Parathyroid adenoma (tissue), 2 donors: ENCODE measurements around the gene FLAD1.

Experiments
- H2AFZ ChIP-seq: fragments of 300-600 bp; sonication (generic); one replicate; pipeline ENCODE4 v1.7.0; 2017; ENCODE audit warnings: antibody characterized with exemption, mild to moderate bottlenecking
- H3K27ac ChIP-seq: fragments of 300-600 bp; sonication (generic); one replicate; pipeline ENCODE4 v1.7.0; 2017
- H3K27me3 ChIP-seq: fragments of 300-600 bp; sonication (generic); one replicate; pipeline ENCODE4 v1.7.0; 2017; ENCODE audit warnings: low read length; ENCODE audit not compliant: control insufficient read depth, insufficient read depth
- H3K36me3 ChIP-seq: fragments of 300-600 bp; sonication (generic); one replicate; pipeline ENCODE4 v1.7.0; 2017; ENCODE audit warnings: low read length; ENCODE audit not compliant: control insufficient read depth, insufficient read depth
- H3K4me1 ChIP-seq: fragments of 300-600 bp; sonication (generic); one replicate; pipeline ENCODE4 v1.7.0; 2017; ENCODE audit warnings: control low read depth
- H3K4me2 ChIP-seq: fragments of 300-600 bp; sonication (generic); one replicate; pipeline ENCODE4 v1.7.0; 2017; ENCODE audit warnings: low read length
- H3K4me3 ChIP-seq: fragments of 300-600 bp; sonication (generic); one replicate; pipeline ENCODE4 v1.7.0; 2017; ENCODE audit warnings: low read depth, low read length
- H3K79me2 ChIP-seq: fragments of 300-600 bp; sonication (generic); one replicate; pipeline ENCODE4 v1.7.0; 2017; ENCODE audit warnings: control low read depth
- H3K9ac ChIP-seq: fragments of 300-600 bp; sonication (generic); one replicate; pipeline ENCODE4 v1.7.0; 2017; ENCODE audit warnings: mild to moderate bottlenecking
- H3K9me3 ChIP-seq: fragments of 300-600 bp; sonication (generic); one replicate; pipeline ENCODE4 v1.7.0; 2017; ENCODE audit warnings: low read length; ENCODE audit not compliant: control insufficient read depth
- TF ChIP-seq, protein P1 (sequence below): fragments of 300-600 bp; sonication (generic); IDR thresholded peaks from one replicate; pipeline ENCODE4 v1.7.0; 2017; ENCODE audit warnings: antibody characterized with exemption, mild to moderate bottlenecking
- donor health status: primary hyperparathyroidism.

Gene FLAD1

DNA sequence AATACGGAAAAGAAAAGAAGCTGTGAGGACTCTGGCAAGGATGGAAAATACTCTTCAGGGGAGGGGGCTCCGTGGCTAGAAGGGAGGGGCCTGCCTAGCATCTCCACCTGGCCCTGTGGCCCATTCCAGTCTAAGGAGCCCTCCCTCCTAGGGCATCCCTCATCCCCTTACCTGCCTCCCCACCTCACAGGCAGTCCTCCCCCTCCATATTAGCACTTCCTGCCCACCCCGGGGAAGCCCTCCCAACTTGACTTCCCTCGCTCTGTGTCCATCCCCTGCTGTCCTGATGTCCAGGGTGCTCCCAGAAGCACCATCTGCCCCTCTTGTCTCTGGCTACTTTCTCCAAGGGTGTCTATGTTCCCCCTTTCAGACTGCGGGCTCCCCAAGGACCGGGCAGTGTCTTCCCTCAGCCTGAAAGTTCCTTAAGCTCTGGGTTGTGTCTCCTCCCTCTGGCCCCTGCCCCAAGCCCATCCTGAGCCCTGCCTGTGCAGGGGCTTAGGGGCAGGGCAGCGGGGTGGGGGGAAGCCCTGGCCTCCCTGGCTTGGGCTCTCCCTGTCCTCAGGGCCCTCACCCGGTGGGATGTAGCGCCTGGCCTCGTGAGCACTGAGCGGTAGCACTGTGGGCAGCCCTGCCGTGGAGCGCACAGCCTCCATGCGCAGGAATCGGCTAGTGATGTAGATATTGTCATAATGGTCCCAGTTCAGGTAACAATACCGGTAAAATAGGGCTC is 46.5 kb downstream of the FLAD1 start:
- Histone ChIP-seq H3K4me1 (no peaks in the 10 kb centered on the region), H2AFZ (no peak overlapping the region), H3K36me3 (no peaks in the 10 kb centered on the region), H3K4me2 (no peak overlapping the region), H3K27ac (no peak overlapping the region), H3K9ac (no peak overlapping the region), H3K4me3 (no peak overlapping the region), H3K27me3 (no peaks in the 10 kb centered on the region), H3K79me2 (no peaks in the 10 kb centered on the region), H3K9me3 (no peaks in the 10 kb centered on the region)
- TF ChIP-seq, protein P1, sequence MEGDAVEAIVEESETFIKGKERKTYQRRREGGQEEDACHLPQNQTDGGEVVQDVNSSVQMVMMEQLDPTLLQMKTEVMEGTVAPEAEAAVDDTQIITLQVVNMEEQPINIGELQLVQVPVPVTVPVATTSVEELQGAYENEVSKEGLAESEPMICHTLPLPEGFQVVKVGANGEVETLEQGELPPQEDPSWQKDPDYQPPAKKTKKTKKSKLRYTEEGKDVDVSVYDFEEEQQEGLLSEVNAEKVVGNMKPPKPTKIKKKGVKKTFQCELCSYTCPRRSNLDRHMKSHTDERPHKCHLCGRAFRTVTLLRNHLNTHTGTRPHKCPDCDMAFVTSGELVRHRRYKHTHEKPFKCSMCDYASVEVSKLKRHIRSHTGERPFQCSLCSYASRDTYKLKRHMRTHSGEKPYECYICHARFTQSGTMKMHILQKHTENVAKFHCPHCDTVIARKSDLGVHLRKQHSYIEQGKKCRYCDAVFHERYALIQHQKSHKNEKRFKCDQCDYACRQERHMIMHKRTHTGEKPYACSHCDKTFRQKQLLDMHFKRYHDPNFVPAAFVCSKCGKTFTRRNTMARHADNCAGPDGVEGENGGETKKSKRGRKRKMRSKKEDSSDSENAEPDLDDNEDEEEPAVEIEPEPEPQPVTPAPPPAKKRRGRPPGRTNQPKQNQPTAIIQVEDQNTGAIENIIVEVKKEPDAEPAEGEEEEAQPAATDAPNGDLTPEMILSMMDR = no peak

- Histone ChIP-seq H3K9ac (no peak overlapping the region), H3K9me3 (no peaks in the 10 kb centered on the region), H2AFZ (no peak overlapping the region), H3K27me3 (no peaks in the 10 kb centered on the region), H3K27ac (no peak overlapping the region), H3K36me3 (no peaks in the 10 kb centered on the region), H3K4me3 (no peak overlapping the region), H3K4me1 (no peaks in the 10 kb centered on the region), H3K4me2 (no peak overlapping the region), H3K79me2 (no peaks in the 10 kb centered on the region)
- TF ChIP-seq, protein P1 = no peak
Observed at GRCh38 chr1:155030243-155030795, 47.2 kb downstream of the FLAD1 start.

GRCh38 chr1:155030899-155031298 is 47.8 kb downstream of the FLAD1 start:
- H3K27ac ChIP-seq = no peak overlapping the region
- no peak overlapping the region for H3K4me3 ChIP-seq
- H3K4me2 ChIP-seq = no peak overlapping the region
- H2AFZ ChIP-seq = no peak overlapping the region
- H3K4me1 ChIP-seq = no peaks in the 10 kb centered on the region
- no peaks in the 10 kb centered on the region for H3K79me2 ChIP-seq
- H3K9ac ChIP-seq = no peak overlapping the region
- H3K27me3 ChIP-seq = no peaks in the 10 kb centered on the region
- H3K36me3 ChIP-seq = no peaks in the 10 kb centered on the region
- TF ChIP-seq, protein P1 = no peak
- H3K9me3 ChIP-seq = no peaks in the 10 kb centered on the region

DNA sequence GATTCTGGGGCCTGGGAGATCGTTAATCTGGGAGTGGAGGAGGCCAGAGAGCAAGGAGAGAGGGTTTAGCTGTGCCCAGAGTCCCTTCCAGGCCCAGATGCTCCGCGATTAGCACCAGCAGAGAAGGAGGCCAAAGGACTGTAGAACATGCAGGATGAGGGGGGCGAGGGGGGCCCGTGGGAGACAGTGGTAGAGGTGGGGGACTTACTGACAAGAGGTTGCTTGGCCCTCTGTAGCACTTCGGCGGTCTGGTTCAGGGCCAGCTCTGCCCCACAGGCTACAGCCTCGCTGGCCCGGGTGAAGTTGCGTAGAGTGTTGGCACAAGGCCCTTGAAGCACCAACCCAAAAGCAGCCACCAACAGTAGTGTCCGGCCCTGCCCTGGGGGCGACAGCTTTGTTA is 49.7 kb downstream of the FLAD1 start:
- Histone ChIP-seq H3K27me3 (no peaks in the 10 kb centered on the region), H3K27ac (no peak overlapping the region), H2AFZ (no peak overlapping the region), H3K9ac (no peak overlapping the region), H3K36me3 (no peaks in the 10 kb centered on the region), H3K4me3 (no peak overlapping the region), H3K4me1 (no peaks in the 10 kb centered on the region), H3K79me2 (no peaks in the 10 kb centered on the region), H3K9me3 (no peaks in the 10 kb centered on the region), H3K4me2 (no peak overlapping the region)
- TF ChIP-seq, protein P1 = no peak

- no peak within 1 kb of the TSS for H3K9ac ChIP-seq
- H3K27me3 ChIP-seq = no peaks in the 10 kb centered on the region
- H3K79me2 ChIP-seq = no peaks in the 10 kb centered on the region
- no peaks in the 10 kb centered on the region for H3K36me3 ChIP-seq
- no peaks in the 10 kb centered on the region for H3K4me1 ChIP-seq
- no peak within 1 kb of the TSS for H3K27ac ChIP-seq
- H3K4me3 ChIP-seq = no peak within 1 kb of the TSS
- H3K9me3 ChIP-seq = no peaks in the 10 kb centered on the region
- no peak within 1 kb of the TSS for H3K4me2 ChIP-seq
- no peak within 1 kb of the TSS for H2AFZ ChIP-seq
- TF ChIP-seq, protein P1 = no peak
Observed at GRCh38 chr1:155033524-155033923, 50.4 kb downstream of the FLAD1 start, which contains the start of the genes DCST1 and DCST2. DCST1 (plus strand) TSS chr1:155033824; CDS start chr1:155034037, 213 bp downstream. DCST2 (minus strand) TSS chr1:155033781; CDS start chr1:155033701, 80 bp downstream.
